Measurements from ENCODE around the gene CHID1.

CHID1 gene

GRCh38 chr11:907668-908067 lies 2.9 kb downstream of the CHID1 start:
- no peak for DNase-seq

DNA sequence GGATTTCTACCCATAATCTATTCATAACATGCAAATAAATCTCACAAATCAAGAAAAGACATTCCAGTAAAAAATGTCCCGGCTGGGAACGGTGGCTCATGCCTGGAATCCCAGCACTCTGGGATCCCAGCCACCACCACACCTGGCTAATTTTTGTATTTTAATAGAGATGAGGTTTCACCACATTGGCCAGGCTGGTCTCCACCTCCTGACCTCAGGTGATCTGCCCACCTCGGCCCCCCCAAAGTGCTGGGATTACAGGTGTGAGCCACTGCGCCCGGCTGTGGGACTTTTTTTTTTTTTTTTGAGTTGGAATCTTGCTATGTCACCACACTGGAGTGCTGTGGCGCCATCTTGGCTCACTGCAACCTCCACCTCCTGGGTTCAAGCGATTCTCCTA lies 4.7 kb downstream of the CHID1 start:
- DNase-seq: no peak

DNA sequence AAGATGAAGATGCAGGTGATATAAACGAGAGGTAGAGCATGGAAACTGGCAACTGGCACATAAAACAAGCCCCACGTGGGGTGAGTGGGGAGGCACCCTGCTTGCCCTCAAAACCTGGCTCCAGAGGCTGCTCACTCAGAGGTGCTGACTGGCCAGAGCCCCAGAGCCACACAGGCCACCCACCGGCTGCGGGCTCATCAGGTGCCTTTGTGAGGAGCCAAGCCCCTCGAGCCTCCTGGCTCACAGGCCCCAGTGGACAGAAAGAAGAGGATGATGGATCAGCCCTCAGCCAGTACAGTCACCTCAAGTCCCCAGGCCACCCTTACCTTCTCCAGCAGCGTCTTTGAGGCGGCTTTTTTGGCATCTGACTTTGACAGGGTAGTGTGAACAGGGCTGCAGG lies 6.2 kb downstream of the CHID1 start:
- DNase-seq: no peak

GRCh38 chr11:901452-902061 lies 9.1 kb downstream of the CHID1 start:
- no peak for DNase-seq

DNA sequence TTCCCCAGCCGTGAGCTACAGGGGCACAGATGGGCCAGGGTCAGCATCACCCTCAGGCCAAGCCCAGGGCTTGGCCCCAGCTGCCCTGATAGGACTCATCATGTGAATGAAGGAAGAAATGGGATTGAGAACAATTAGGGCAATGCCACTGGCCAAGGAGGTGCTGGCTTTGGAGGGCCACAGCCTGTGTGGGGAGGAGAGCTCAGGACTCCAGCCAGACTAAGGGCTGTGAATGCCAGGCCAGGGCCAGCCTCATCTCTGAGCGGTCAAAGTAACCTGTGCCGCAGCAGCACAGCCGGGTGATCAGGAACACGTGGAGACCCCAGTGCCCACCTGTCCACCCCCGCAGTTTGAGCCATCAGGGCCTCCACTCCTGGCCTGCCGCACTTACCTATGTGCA lies 10.1 kb downstream of the CHID1 start:
- DNase-seq: no peak

DNA sequence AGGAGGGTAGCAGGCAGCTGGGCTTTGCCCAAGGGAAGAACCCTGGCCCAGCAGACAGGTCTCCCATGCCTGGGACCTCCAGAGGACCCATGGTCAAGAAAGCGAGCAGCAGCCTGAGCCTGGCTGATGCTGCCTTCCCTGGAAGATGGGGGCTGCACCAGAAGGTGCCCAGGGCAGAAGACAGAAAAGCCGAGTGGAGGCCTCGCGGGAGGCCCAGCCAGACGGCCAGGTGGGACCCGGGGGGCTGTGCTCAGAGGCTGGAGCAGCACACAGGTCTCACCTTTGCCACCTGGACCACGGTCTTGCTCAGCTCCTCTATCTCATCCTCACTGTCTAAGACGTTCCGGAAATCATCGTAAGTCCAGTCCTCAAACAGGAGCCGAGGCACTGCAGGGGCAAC lies 10.9 kb downstream of the CHID1 start:
- DNase-seq: no peak

- no peak for DNase-seq
Measured at GRCh38 chr11:898540-899190, 11.9 kb downstream of the CHID1 start.

DNA sequence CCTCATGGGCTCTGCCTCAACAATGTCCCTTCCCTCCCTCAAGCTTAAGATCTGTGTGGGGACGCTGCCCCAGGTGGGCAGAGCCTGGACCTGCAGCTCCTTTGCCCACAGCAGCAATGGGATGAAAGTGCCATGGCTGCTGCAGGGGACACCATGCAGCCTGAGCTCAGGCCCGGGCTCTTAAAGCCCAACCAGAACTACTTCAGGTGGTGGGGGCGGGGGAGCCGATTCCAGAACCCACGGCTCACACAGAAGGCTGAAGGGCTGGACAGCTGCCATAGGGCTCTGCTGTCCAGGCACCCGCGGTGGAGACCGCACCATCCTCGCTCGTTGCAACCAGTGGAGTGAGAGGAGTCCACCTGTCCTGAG lies 12.5 kb downstream of the CHID1 start:
- no peak for DNase-seq

DNA sequence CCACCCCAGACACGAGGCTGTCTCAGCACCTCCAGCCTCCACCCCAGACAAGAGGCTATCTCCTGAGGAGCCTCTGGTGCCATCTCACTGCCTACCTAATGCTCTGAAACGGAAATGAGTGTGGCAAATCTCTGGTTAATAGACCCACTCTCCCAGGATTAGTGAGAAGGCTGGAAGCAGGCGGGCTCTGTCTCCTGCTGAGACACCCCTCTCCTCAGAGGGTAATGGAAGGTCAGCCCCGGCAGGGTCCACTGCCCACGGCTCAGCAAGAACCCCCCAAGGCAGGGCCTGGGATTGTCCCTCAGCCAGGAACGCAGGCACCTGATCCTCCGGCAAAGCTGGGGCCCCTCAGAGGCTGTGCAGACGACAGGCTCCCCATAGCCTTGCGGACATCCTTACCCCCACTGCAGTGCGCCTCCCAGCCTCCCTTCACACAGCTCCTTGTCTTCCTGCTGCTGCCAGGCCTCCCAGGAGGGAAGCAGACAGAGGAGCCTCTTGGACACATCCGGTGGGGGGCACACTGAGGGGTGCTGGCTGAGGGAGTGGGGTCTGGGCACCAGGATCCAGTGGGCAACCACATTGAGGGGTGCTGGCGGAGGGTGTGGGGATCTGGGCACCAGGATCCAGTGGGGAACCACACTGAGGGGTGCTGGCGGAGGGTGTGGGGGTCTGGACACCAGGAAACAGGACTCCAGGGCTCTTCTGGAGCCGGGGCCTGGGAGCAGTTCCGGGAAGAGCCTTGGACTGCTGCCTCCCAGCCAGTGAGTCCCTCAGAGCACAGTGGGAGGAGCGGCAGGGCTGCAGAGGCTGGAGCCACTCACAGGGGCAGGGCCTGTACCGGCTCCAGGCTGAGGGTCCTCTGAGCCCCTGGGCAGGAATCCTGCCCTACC lies 13.1 kb downstream of the CHID1 start:
- peak; percentile 70 for DNase-seq

GRCh38 chr11:895331-896110 lies 15.1 kb downstream of the CHID1 start:
- no peak for DNase-seq

DNA sequence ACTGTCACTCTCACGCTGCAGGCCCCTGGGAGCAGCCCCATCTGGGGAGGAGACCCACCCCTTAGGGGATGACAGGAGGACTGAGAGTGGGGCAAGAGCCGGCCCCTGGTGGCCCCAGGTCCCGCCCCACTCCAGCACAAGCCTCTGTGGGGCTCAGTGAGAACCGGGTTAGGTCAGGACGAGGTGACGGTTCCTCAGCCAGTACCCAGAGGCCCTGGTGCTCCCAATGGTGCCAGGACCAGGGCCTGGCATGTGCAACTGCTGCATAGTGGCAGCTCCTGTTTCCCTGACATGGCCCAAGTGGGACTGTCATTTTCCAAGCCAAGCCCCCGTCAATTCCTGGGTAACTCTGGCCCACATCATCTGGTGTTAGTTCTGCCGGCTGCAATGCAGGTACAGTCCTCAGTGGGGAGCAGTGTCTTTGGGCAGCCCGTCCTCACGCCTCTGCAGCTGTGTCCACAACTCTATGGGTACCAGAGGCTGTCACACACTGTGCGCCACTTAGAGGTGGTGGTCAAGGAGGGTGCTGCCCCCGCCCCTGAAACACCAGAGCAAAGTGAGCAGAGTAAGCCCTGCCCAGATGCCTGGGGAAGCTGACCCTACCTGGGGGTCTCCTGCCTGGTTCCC lies 15.9 kb downstream of the CHID1 start:
- DNase-seq: no peak

- no peak for DNase-seq
Measured at GRCh38 chr11:893008-893654, 17.5 kb downstream of the CHID1 start.

- no peak for DNase-seq
Measured at GRCh38 chr11:890794-891540, 19.6 kb downstream of the CHID1 start.

DNA sequence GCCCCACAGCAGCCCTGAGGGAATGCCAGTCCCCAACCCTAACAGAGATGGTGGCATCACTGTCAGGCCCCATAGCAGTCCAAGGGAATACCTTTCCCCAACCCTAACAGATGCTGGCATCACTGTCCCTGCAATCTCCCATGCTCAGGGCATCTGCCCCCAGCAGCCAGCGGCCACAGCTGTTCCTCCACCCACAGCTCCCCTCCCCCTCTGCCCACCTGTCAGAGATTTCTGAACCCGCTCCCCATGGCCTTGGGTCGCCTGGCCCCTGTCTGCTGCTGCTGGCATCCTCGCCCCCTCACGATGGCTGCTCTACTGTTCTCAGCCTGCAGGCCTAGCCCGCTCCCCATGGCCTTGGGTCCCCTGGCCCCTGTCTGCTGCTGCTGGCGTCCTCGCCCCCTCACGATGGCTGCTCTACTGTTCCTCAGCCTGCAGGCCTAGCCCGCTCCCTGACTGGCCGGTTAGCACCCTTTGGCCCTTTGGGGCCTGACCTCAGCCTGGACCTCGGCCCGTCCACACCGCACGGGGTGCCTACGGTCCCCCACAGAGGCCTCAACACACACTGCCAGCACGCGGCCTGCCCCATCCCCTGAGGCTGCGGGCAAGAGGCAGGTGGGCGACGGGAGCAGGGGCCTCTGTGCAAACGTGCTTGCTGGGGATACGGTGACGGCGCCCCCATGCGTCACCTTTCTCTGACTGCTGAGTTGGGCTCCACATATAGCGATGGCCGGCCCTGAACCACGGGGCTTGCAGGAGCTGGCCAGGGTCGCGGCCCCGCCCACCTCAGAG lies 20.7 kb downstream of the CHID1 start:
- DNase-seq: no peak

GRCh38 chr11:889257-889656 lies 21.4 kb downstream of the CHID1 start:
- DNase-seq: no peak

DNA sequence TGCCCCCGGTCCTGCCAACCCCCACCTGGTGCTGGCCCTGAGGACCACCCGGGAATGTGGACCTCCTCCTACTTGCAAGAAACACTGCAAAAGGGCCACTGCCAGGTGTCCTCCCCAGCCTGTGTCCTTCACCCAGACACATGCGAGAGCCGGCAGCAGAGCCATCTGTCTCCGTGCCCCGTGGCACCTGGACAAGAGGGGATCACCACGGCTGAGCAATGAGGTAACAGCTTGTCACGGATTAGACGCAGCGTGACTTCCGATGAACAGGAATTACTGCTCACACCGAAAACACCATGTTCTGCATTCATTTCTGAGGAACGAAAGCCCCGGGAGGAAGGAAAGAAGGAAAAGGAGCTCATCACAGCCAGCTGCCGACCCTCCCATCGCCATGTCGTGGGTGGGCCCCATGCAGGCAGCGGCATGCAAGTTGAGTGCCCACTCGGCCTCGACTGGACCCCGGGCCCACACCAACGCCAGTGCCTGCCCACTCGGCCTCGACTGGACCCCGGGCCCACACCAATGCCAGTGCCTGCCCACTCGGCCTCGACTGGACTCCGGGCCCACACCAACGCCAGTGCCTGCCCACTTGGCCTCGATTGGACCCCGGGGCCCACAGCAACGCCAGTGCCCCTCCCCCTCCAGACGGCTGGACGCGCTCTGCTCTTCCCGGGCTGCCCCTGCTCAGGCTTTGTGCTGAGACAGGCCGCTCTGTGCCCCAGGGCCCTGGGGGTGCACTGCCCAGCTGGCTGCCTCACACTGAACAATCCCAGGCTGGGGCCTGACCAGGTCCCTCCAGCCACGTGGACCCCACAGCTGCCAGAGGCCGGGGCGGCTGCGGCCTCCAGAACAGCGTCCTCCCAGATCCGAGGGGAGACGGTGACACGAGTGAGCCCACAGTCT lies 22.0 kb downstream of the CHID1 start:
- DNase-seq: no peak

DNA sequence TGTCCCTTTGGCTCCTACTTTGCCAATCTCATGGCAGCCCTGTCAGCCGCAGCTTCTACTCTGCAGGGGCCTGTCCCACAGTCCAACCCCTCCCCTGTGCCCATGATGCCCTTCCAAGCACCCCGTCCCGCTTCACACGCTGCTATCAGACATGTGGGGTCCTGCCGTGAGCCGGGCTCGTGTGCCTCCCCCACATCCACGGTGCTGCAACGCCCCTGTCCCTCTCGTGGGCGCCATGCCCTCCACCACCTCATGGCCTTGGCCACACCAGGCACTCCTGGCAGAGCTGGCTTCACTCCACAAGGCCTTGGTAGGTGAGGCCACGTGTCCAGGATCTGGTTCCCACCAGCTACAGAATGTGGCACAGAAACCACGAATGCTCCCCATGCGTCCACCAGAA lies 23.0 kb downstream of the CHID1 start:
- no peak for DNase-seq

GRCh38 chr11:886568-886967 lies 24.0 kb downstream of the CHID1 start:
- no peak for DNase-seq

- DNase-seq: no peak
Measured at GRCh38 chr11:884578-885070, 26.0 kb downstream of the CHID1 start.

Data from right hindlimb (tissue), 1 donor.